Liver (tissue), 9 donors: ENCODE results near the gene RNF151. TPM values are rescaled to one million over a fixed set of nuclear protein-coding genes. Genes with fewer than 3 reads are reported as not detected.

ENCODE experiments used
- DNase-seq: peaks from one replicate; pipeline ENCODE4 v3.0.0-alpha.2; 2017; ENCODE audit warnings: low spot score
- H3K27ac ChIP-seq, 2 donors: one replicate each; pipeline ENCODE4 v1.7.0; 2013; ENCODE audit warnings: inconsistent platforms in 2 of 2, low read length in 2 of 2, control low read depth in 1 of 2, low read depth in 1 of 2, mild to moderate bottlenecking in 1 of 2
- H3K27me3 ChIP-seq, 4 donors: one replicate each; pipeline versions ENCODE4 v1.6.1 to v1.7.0; 2013; ENCODE audit warnings: low read length in 3 of 4, inconsistent platforms in 1 of 4, mild to moderate bottlenecking in 1 of 4, moderate library complexity in 1 of 4; ENCODE audit not compliant: control insufficient read depth in 4 of 4, insufficient read depth in 4 of 4
- H3K36me3 ChIP-seq, 4 donors: one replicate each; pipeline versions ENCODE4 v1.6.1 to v1.7.0; 2013; ENCODE audit warnings: low read length in 3 of 4, mild to moderate bottlenecking in 3 of 4, low read depth in 1 of 4, moderate library complexity in 1 of 4; ENCODE audit not compliant: control insufficient read depth in 4 of 4, insufficient read depth in 3 of 4
- H3K4me1 ChIP-seq, 4 donors: one replicate each; pipeline versions ENCODE4 v1.6.1 to v1.7.0; 2013; ENCODE audit warnings: low read length in 3 of 4, mild to moderate bottlenecking in 3 of 4, moderate library complexity in 1 of 4; ENCODE audit not compliant: control insufficient read depth in 4 of 4, insufficient read depth in 4 of 4
- H3K4me3 ChIP-seq, 3 donors: one replicate each; pipeline versions ENCODE4 v1.6.1 to v1.7.0; 2013; ENCODE audit warnings: low read length in 3 of 3, control low read depth in 1 of 3, low read depth in 1 of 3, mild to moderate bottlenecking in 1 of 3
- H3K9ac ChIP-seq, 2 donors: one replicate each; pipeline ENCODE4 v1.7.0; 2013; ENCODE audit warnings: low read length in 2 of 2, mild to moderate bottlenecking in 2 of 2, moderate library complexity in 2 of 2, control low read depth in 1 of 2, low read depth in 1 of 2
- H3K9me3 ChIP-seq, 4 donors: one replicate each; pipeline versions ENCODE4 v1.6.1 to v1.7.0; 2013; ENCODE audit warnings: low read length in 3 of 4; ENCODE audit not compliant: control insufficient read depth in 4 of 4
- FOXA1 ChIP-seq: IDR thresholded peaks from 2 replicates; pipeline ENCODE4 v1.6.1; 2016; ENCODE audit warnings: antibody characterized with exemption
- FOXA2 ChIP-seq: IDR thresholded peaks from 2 replicates; pipeline ENCODE4 v1.6.1; 2016; ENCODE audit warnings: antibody characterized with exemption
- GABPA ChIP-seq, 2 donors: IDR thresholded peaks in 1 of 2; conservative IDR thresholded peaks in 1 of 2; 2 replicates each; pipeline ENCODE4 v1.6.1; 2016; ENCODE audit warnings: antibody characterized with exemption in 2 of 2, mild to moderate bottlenecking in 1 of 2, moderate library complexity in 1 of 2
- HNF4A ChIP-seq, 2 donors: conservative IDR thresholded peaks; 2 replicates each; pipeline ENCODE4 v1.6.1; 2016; ENCODE audit warnings: antibody characterized with exemption in 2 of 2, mild to moderate bottlenecking in 2 of 2
- JUND ChIP-seq, 2 donors: IDR thresholded peaks; 2 replicates each; pipeline ENCODE4 v1.6.1; 2016; ENCODE audit warnings: antibody characterized with exemption in 2 of 2
- NR2F2 ChIP-seq: IDR thresholded peaks from 2 replicates; pipeline ENCODE4 v1.6.1; 2016; ENCODE audit warnings: antibody characterized with exemption
- SP1 ChIP-seq: IDR thresholded peaks from 2 replicates; pipeline ENCODE4 v1.6.1; 2018; ENCODE audit warnings: antibody characterized with exemption, mild to moderate bottlenecking
- TAF1 ChIP-seq: conservative IDR thresholded peaks from 2 replicates; pipeline ENCODE4 v1.6.1; 2016; ENCODE audit warnings: antibody characterized with exemption, mild to moderate bottlenecking
- WGBS: extraction: QIAGEN DNeasy Blood & Tissue Kit; methylation state at CpG from one replicate; pipeline ENCODE4 v1.1.7; 2013; 5-methylcytosine and 5-hydroxymethylcytosine counted together
- polyA plus RNA-seq, 2 donors: library from polyadenylated mRNA; stranded (reverse) in 1 of 2; unstranded in 1 of 2; fragments of 200-250 nt in 1 of 2; fragments of >200 nt in 1 of 2; fragmentation: Nextera tagmentation in 1 of 2; extraction: Ambion mirVana in 1 of 2; gene quantifications; one replicate each; pipeline versions ENCODE4 v1.2.1 to v1.2.3, GENCODE V29; 2013 to 2015
- total RNA-seq, 2 donors: library from RNA; depleted of rRNA; stranded (reverse); fragments of >200 nt; gene quantifications; one replicate each; pipeline ENCODE4 v1.2.3, GENCODE V29; 2014
- TF ChIP-seq, protein P1 (sequence below): IDR thresholded peaks from 2 replicates; pipeline ENCODE4 v1.6.1; 2016; ENCODE audit warnings: antibody characterized with exemption, mild to moderate bottlenecking
- TF ChIP-seq, protein P2 (sequence below): IDR thresholded peaks from 2 replicates; pipeline ENCODE4 v1.6.1; 2016; ENCODE audit warnings: antibody characterized with exemption
- TF ChIP-seq, protein P3 (sequence below): IDR thresholded peaks from 2 replicates; pipeline ENCODE4 v1.6.1; 2016; ENCODE audit warnings: antibody characterized with exemption
- TF ChIP-seq, protein P4 (sequence below): fragments of 150-350 bp; IDR thresholded peaks from 2 replicates; pipeline ENCODE4 v1.5.1; 2017; ENCODE audit warnings: improper control_type of control experiment, low read depth, low read length; ENCODE audit not compliant: missing input control
- donor health status: healthy.
- donor health status: healthy.
- donor health status: healthy.
- donor health status: healthy.
- donor health status: healthy.

Gene RNF151
- total and polyA plus RNA-seq, 4 donors: not detected

- 17% methylated on average over 22 of the region's 22 CpGs for WGBS
- Histone ChIP-seq H3K9me3 (no peaks in the 10 kb centered on the region), H3K9ac (no peak overlapping the region), H3K27me3 (peaks cover 0 to 9% (median 4%) of the 10 kb centered on the region in 4 donors), H3K4me1 (peaks cover 2 to 31% (median 17%) of the 10 kb centered on the region in 4 donors), H3K27ac (peak overlapping the region in 1 of 2 donors; percentile 35), H3K36me3 (peaks cover 0 to 5% (median under 1%) of the 10 kb centered on the region in 4 donors), H3K4me3 (peak overlapping the region in 2 of 3 donors; percentile 2 to 35)
- DNase-seq: no peak
- TF ChIP-seq HNF4A (conservative IDR thresholded peaks at IDR 0.05) (no peak), TAF1 (no peak), FOXA2 (no peak), FOXA1 (no peak), GABPA (IDR thresholded peaks at IDR 0.05 in 1 of 2, conservative IDR thresholded peaks at IDR 0.05 in 1 of 2) (no peak), JUND (IDR thresholded peaks at IDR 0.05) (no peak)
- TF ChIP-seq, protein P1, sequence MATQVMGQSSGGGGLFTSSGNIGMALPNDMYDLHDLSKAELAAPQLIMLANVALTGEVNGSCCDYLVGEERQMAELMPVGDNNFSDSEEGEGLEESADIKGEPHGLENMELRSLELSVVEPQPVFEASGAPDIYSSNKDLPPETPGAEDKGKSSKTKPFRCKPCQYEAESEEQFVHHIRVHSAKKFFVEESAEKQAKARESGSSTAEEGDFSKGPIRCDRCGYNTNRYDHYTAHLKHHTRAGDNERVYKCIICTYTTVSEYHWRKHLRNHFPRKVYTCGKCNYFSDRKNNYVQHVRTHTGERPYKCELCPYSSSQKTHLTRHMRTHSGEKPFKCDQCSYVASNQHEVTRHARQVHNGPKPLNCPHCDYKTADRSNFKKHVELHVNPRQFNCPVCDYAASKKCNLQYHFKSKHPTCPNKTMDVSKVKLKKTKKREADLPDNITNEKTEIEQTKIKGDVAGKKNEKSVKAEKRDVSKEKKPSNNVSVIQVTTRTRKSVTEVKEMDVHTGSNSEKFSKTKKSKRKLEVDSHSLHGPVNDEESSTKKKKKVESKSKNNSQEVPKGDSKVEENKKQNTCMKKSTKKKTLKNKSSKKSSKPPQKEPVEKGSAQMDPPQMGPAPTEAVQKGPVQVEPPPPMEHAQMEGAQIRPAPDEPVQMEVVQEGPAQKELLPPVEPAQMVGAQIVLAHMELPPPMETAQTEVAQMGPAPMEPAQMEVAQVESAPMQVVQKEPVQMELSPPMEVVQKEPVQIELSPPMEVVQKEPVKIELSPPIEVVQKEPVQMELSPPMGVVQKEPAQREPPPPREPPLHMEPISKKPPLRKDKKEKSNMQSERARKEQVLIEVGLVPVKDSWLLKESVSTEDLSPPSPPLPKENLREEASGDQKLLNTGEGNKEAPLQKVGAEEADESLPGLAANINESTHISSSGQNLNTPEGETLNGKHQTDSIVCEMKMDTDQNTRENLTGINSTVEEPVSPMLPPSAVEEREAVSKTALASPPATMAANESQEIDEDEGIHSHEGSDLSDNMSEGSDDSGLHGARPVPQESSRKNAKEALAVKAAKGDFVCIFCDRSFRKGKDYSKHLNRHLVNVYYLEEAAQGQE: no peak
- TF ChIP-seq, protein P2, sequence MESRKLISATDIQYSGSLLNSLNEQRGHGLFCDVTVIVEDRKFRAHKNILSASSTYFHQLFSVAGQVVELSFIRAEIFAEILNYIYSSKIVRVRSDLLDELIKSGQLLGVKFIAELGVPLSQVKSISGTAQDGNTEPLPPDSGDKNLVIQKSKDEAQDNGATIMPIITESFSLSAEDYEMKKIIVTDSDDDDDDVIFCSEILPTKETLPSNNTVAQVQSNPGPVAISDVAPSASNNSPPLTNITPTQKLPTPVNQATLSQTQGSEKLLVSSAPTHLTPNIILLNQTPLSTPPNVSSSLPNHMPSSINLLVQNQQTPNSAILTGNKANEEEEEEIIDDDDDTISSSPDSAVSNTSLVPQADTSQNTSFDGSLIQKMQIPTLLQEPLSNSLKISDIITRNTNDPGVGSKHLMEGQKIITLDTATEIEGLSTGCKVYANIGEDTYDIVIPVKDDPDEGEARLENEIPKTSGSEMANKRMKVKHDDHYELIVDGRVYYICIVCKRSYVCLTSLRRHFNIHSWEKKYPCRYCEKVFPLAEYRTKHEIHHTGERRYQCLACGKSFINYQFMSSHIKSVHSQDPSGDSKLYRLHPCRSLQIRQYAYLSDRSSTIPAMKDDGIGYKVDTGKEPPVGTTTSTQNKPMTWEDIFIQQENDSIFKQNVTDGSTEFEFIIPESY: no peak
- TF ChIP-seq, protein P3, sequence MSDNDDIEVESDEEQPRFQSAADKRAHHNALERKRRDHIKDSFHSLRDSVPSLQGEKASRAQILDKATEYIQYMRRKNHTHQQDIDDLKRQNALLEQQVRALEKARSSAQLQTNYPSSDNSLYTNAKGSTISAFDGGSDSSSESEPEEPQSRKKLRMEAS: no peak
- TF ChIP-seq, protein P4, sequence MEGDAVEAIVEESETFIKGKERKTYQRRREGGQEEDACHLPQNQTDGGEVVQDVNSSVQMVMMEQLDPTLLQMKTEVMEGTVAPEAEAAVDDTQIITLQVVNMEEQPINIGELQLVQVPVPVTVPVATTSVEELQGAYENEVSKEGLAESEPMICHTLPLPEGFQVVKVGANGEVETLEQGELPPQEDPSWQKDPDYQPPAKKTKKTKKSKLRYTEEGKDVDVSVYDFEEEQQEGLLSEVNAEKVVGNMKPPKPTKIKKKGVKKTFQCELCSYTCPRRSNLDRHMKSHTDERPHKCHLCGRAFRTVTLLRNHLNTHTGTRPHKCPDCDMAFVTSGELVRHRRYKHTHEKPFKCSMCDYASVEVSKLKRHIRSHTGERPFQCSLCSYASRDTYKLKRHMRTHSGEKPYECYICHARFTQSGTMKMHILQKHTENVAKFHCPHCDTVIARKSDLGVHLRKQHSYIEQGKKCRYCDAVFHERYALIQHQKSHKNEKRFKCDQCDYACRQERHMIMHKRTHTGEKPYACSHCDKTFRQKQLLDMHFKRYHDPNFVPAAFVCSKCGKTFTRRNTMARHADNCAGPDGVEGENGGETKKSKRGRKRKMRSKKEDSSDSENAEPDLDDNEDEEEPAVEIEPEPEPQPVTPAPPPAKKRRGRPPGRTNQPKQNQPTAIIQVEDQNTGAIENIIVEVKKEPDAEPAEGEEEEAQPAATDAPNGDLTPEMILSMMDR: no peak
Measured at GRCh38 chr16:1991588-1991947, 24.9 kb downstream of the RNF151 start.

DNA sequence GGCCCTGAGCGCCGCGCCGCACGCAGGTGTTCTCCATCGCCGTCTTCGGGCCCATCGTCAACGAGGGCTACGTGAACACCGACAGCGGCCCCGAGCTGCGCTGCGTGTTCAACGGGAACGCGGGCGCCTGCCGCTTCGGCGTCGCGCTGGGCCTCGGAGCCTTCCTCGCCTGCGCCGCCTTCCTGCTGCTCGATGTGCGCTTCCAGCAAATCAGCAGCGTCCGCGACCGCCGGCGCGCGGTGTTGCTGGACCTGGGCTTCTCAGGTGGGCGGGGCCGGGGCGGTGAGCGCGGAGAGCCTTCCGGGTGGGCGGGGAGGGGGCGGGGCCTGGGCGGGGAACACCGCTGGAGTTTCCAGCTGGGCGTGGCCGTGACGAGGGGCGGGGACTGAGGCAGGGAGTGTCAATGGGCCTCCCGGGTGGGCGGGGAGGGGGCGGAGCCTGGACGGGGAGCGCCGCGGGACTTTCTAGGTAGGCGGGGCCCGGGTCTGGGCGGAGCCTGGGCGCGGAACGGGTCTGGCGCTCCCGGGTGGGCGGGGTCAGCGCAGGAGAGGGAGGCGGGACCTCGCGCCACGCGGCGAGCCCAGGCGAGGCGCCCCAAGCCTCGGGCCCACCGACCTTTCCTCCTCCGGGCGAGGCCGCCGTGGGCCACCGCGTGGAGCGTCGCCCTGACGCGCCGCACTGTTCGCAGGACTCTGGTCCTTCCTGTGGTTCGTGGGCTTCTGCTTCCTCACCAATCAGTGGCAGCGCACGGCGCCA, 25.5 kb downstream of the RNF151 start:
- Histone ChIP-seq H3K4me1 (peaks cover 2 to 31% (median 17%) of the 10 kb centered on the region in 4 donors), H3K4me3 (peak overlapping the region in 2 of 3 donors; percentile 2 to 35), H3K9me3 (no peaks in the 10 kb centered on the region), H3K36me3 (peaks cover 0 to 6% (median 3%) of the 10 kb centered on the region in 4 donors), H3K27me3 (peaks cover 0 to 9% (median 4%) of the 10 kb centered on the region in 4 donors), H3K9ac (no peak overlapping the region), H3K27ac (no peak overlapping the region)
- DNase-seq: peak; percentile 99
- WGBS: 11% methylated on average over 96 of the region's 96 CpGs
- TF ChIP-seq NR2F2 (no peak), SP1 (peak; percentile 17)
